Keratinocyte (primary cell): ENCODE results near the gene DLX3. TPM values are rescaled to one million over a fixed set of nuclear protein-coding genes. Genes with fewer than 3 reads are reported as not detected.

Experiments used
- DNase-seq: peaks from one replicate; pipeline ENCODE4 v3.0.0-alpha.2; 2011; ENCODE audit warnings: low read depth, missing footprints, low spot score
- FAIRE-seq: peaks from 2 replicates; lab custom pipeline; 2011; peaks lifted over from hg19 to GRCh38; lab: Jason Lieb, UNC
- H2AFZ ChIP-seq: 2 replicates; pipeline ENCODE4 v1.6.0; 2012; ENCODE audit warnings: low read length, control low read depth, inconsistent platforms; ENCODE audit not compliant: control insufficient read depth
- H3K27ac ChIP-seq: 2 replicates; pipeline ENCODE4 v1.5.1; 2011; ENCODE audit warnings: low read length; ENCODE audit not compliant: control insufficient read depth, insufficient read depth
- H3K27me3 ChIP-seq: 3 replicates; pipeline ENCODE4 v1.6.0; 2011; ENCODE audit warnings: low read length; ENCODE audit not compliant: control insufficient read depth, insufficient read depth; ENCODE audit errors: extremely low read depth
- H3K36me3 ChIP-seq, 2 experiments: 2 replicates in 1 of 2; 3 replicates in 1 of 2; pipeline ENCODE4 v1.5.1; 2011; ENCODE audit warnings: low read length in 2 of 2, mild to moderate bottlenecking in 1 of 2; ENCODE audit not compliant: control insufficient read depth in 2 of 2, insufficient read depth in 2 of 2; ENCODE audit errors: extremely low read depth in 1 of 2
- H3K4me1 ChIP-seq: 3 replicates; pipeline ENCODE4 v1.5.1; 2011; ENCODE audit warnings: low read length; ENCODE audit not compliant: control insufficient read depth, insufficient read depth; ENCODE audit errors: extremely low read depth
- H3K4me2 ChIP-seq: 3 replicates; pipeline ENCODE4 v1.6.0; 2011; ENCODE audit warnings: low read depth, low read length; ENCODE audit not compliant: control insufficient read depth, insufficient read depth; ENCODE audit errors: extremely low read depth
- H3K4me3 ChIP-seq, 3 experiments: fragments of 200-600 bp in 1 of 3; sonication (generic) in 1 of 3; 2 replicates in 2 of 3; 3 replicates in 1 of 3; pipeline ENCODE4 v1.5.1; 2011 to 2016; ENCODE audit warnings: low read length in 3 of 3, mild to moderate bottlenecking in 3 of 3, control low read depth in 2 of 3, inconsistent platforms in 1 of 3, low read depth in 1 of 3, mixed read lengths in 1 of 3, mixed run types in 1 of 3, moderate library complexity in 1 of 3; ENCODE audit not compliant: control insufficient read depth in 2 of 3, insufficient read depth in 2 of 3; ENCODE audit errors: extremely low read depth in 1 of 3
- H3K79me2 ChIP-seq: 2 replicates; pipeline ENCODE4 v1.6.0; 2012; ENCODE audit warnings: low read length; ENCODE audit not compliant: control insufficient read depth, insufficient read depth
- H3K9ac ChIP-seq: 3 replicates; pipeline ENCODE4 v1.6.0; 2011; ENCODE audit warnings: low read length; ENCODE audit not compliant: control insufficient read depth, insufficient read depth; ENCODE audit errors: extremely low read depth
- H3K9me1 ChIP-seq: 3 replicates; pipeline ENCODE4 v1.6.0; 2011; ENCODE audit warnings: low read length; ENCODE audit not compliant: control insufficient read depth, insufficient read depth; ENCODE audit errors: extremely low read depth
- H3K9me3 ChIP-seq: 2 replicates; pipeline ENCODE4 v1.5.1; 2012; ENCODE audit warnings: low read depth, low read length; ENCODE audit not compliant: control insufficient read depth
- H4K20me1 ChIP-seq: 3 replicates; pipeline ENCODE4 v1.6.0; 2011; ENCODE audit warnings: low read length; ENCODE audit not compliant: control insufficient read depth, insufficient read depth; ENCODE audit errors: extremely low read depth
- CTCF ChIP-seq, 3 experiments: IDR thresholded peaks in 1 of 3; conservative IDR thresholded peaks in 1 of 3; optimal IDR thresholded peaks in 1 of 3; 2 replicates in 2 of 3; 3 replicates in 1 of 3; pipeline versions ENCODE3 to v1.5.1; 2011; ENCODE audit warnings: low read length in 3 of 3, mild to moderate bottlenecking in 3 of 3, moderate library complexity in 2 of 3, control low read depth in 1 of 3, inconsistent platforms in 1 of 3; ENCODE audit not compliant: insufficient read depth in 2 of 3; ENCODE audit errors: extremely low read depth in 1 of 3
- EZH2 ChIP-seq: IDR thresholded peaks from one replicate; pipeline ENCODE4 v1.6.1; 2012; ENCODE audit warnings: inconsistent platforms, mild to moderate bottlenecking, low read length, moderate library complexity
- dilution Hi-C: fragments of 300-500 bp; cut with MboI; formaldehyde crosslinking; loops from one replicate; pipeline ENCODE4 v1.7.0; 2020; ENCODE audit warnings: low sequenced_read_pairs; ENCODE audit not compliant: extremely low pct_ligation_motif_present
- polyA plus RNA-seq, 5 experiments: library from polyadenylated mRNA; depleted of rRNA in 3 of 5; stranded (reverse) in 3 of 5; stranded (forward) in 1 of 5; unstranded in 1 of 5; fragments of >200 nt; gene quantifications; 1 replicate in 1 of 5; 2 replicates in 3 of 5; 3 replicates in 1 of 5; pipeline versions ENCODE4 v1.2.1 to v1.2.3, GENCODE V29; 2011 to 2012; ENCODE audit warnings: missing spikeins in 2 of 5, low read depth in 1 of 5, low replicate concordance in 1 of 5

The DLX3 gene
- polyA plus RNA-seq, 1 donor (not counting 4 experiments of a cell fraction or from before 2014, with no cell fraction given), result 0.72 TPM

- Histone ChIP-seq H2AFZ (no peak overlapping the region), H4K20me1 (no peaks in the 10 kb centered on the region), H3K4me2 (no peak overlapping the region), H3K36me3 (no peaks in the 10 kb centered on the region), H3K27ac (no peak overlapping the region), H3K27me3 (peaks cover 27% of the 10 kb centered on the region), H3K79me2 (no peaks in the 10 kb centered on the region), H3K4me1 (no peaks in the 10 kb centered on the region), H3K9me3 (no peaks in the 10 kb centered on the region), H3K9ac (no peak overlapping the region), H3K9me1 (no peaks in the 10 kb centered on the region), H3K4me3 (no peak overlapping the region)
- DNase-seq (no peak), FAIRE-seq (no peak)
- TF ChIP-seq CTCF (optimal IDR thresholded peaks at IDR 0.05 in 1 of 3, IDR thresholded peaks at IDR 0.05 in 1 of 3, conservative IDR thresholded peaks at IDR 0.05 in 1 of 3; ENCODE audit: extremely low read depth in 1 of 3, insufficient read depth in 2 of 3, low read length in 3 of 3) (no peak), EZH2 (no peak)
- dilution Hi-C loops, result no loop called here
Observed at GRCh38 chr17:49946964-49947584, 48.0 kb downstream of the DLX3 start.

GRCh38 chr17:49946208-49946607 lies 48.8 kb downstream of the DLX3 start:
- dilution Hi-C loops, result no loop called here
- H3K27me3 ChIP-seq, result peaks cover 28% of the 10 kb centered on the region
- no peak overlapping the region for H2AFZ ChIP-seq
- no peaks in the 10 kb centered on the region for H3K4me1 ChIP-seq
- H3K9me1 ChIP-seq, result no peaks in the 10 kb centered on the region
- TF ChIP-seq CTCF (optimal IDR thresholded peaks at IDR 0.05 in 1 of 3, IDR thresholded peaks at IDR 0.05 in 1 of 3, conservative IDR thresholded peaks at IDR 0.05 in 1 of 3; ENCODE audit: extremely low read depth in 1 of 3, insufficient read depth in 2 of 3, low read length in 3 of 3), result no peak
- TF ChIP-seq EZH2, result no peak
- no peak for DNase-seq
- H3K9ac ChIP-seq, result no peak overlapping the region
- no peaks in the 10 kb centered on the region for H4K20me1 ChIP-seq
- H3K27ac ChIP-seq, result no peak overlapping the region
- no peaks in the 10 kb centered on the region for H3K9me3 ChIP-seq
- no peaks in the 10 kb centered on the region for H3K79me2 ChIP-seq
- no peaks in the 10 kb centered on the region for H3K36me3 ChIP-seq
- FAIRE-seq, result no peak
- H3K4me3 ChIP-seq, result no peak overlapping the region
- no peak overlapping the region for H3K4me2 ChIP-seq
